AG20443 (cell line): ENCODE data around the gene FUT1.

Experiments used
- DNase-seq: peaks from one replicate; pipeline ENCODE4 v3.0.0; 2012; ENCODE audit warnings: low spot score, mixed read lengths

FUT1 gene

DNA sequence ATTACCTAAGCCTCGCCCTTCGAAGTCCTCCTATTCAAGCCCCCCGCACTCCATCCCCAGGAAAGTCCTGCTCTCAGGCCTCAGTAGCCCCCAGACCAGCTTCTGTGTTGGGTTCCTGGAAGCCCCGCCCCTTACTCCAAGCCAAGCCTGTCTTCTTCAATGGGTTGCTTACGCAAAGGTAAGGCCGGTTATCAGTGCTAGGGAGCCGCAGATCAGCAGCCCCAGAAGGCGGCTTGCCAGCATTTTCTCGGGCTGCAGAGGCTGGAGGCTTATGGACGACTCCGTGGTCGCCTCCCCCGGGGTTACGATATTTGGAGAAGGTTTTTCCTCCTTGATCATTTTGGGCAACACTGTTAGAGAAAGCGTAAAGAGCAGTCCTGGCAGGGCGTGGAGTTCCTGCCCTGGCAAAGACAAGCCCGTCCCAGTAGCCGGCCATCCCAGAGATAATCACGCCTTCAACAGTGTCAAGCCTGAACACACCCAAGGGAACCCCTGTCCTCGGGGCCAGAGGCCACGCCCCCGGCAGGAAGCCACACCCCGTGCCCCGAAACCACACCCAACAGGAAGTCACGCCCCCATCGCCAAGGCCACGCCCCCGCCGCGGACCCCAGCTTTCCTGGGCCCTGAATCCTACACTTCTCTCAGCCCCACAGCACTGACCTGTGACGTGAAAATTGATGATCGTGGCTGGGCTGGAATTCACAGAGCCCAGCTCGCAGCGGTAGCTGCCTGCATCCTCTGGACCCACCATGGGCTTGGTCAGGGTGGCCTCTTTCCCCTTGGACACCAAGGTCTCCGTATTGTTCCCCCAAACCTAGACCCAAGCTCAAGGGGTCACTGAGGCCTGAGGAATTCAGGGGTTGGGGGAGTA is 11.1 kb downstream of the FUT1 start:
- peak; percentile 50 for DNase-seq

DNA sequence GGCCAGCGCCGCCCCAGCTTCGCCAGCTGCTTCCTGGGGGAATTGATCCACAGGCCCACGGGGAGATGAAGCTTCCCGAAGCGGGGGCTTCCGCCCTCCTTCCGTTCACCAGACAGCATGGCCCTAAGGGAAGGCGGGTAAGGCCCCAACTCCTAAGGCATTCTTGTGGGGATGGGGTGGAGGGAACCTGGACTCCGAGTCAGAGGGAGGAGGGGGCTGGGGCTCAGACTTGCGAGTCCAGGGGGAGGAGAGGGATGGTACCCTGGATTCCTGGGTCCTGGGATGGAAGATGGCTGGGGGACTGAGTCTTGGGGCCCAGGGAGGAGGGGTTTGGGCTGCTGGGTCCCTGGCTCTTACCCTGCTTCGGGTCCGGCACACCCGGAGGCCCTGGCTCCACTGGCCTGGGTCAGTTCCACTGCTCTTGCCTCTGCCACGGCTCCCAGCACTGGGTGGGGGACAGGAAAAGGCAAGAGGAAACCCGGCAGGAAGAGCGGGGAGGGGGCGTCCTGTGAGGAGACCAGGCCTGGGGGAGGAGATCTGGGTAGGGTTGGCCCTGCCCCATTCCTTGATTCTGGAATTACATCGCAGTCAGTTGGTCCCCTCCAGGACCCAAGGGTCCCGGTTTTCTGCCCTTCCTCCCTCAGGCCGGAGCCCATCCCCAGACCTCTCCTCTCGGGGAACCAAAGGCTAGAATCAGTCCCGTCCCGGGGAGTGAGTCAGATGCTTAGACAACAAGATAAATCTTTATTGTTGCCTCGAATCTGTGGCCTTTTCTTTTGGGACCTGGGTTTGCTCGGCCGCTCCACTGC is 12.1 kb downstream of the FUT1 start, which contains the start of gene RASIP1:
Gene RASIP1, minus strand, starts transcription at position 447 of the 809 bp plus-strand sequence. Its CDS starts 328 bp downstream, at position 119.
- DNase-seq: no peak

DNA sequence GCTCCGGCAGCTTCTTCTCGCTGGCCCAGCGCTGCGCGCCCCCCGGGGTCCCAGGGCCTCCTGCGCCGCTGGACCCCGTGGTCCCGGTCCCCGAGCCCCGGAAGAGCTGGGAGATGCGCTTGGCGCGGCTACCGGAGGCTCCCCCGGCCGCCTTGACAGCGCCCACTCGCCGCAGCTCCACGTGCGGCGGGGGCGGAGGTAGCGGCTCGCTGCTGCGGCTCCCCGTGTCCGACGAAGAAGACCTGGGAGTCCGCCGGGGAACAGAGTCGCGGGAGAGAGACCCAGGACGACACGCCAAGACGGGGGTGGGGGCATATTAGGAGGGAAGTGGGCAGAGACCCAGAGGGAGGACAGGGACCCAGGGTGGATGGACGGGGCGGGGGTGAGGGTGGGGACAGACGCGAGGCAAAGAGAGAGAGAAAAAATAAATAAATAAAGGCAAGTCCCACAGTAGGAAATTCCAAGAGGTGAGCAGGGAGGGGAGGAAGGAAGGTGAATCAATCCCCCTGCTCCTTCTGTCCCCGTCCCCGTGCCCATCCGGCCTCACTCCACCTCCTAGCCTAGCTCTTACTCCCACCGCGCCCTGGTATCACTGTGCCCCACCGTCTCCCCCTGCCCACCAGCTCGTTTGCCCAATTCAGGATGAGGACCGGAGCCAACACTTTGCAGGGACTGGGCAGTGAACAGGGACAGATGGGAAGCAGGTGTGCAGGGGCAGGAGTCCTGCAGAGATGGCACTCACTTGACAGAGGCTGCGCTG is 12.9 kb downstream of the FUT1 start:
- no peak for DNase-seq

DNA sequence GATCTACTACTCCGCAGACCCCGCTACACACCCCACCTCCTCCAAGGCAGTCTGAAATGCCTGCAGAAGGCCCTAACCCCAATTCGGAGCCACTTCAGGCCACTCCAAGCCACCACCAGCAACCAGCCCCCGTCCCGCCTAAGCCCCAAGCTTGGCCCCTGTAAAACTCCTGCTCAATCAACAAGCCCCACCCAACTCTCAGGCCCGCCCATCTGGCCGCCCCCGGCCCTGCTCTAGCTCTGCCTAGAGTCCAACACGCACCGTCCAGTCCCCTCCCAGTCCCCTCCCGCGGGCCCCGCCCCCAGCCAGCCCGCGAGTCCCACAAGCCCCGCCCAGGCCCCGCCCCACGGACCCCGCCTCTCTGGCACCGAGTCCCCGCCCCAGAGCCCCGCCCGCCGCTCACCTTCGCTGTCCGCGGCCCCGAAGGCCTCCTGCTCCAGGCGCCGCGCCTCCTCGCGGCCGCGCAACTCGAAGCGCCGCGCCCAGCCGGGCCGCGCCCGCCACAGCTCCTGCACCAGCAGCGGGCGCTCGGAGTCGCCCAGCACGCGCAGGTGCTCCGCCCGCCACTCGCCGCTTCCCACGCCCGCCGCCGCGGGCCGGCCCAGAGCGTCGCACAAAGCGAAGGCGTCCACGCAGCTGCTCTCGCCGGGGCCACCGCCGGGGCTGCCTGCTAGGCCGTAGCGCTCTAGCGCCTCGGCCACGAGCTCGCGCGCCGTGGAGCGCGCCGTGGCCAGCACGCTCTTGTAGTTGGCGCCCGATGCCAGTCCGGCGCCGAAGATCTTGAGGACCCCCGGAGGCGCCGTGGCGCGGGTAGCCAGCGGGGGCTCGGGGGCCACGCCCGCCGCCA is 13.7 kb downstream of the FUT1 start:
- peak; percentile 92 for DNase-seq

DNA sequence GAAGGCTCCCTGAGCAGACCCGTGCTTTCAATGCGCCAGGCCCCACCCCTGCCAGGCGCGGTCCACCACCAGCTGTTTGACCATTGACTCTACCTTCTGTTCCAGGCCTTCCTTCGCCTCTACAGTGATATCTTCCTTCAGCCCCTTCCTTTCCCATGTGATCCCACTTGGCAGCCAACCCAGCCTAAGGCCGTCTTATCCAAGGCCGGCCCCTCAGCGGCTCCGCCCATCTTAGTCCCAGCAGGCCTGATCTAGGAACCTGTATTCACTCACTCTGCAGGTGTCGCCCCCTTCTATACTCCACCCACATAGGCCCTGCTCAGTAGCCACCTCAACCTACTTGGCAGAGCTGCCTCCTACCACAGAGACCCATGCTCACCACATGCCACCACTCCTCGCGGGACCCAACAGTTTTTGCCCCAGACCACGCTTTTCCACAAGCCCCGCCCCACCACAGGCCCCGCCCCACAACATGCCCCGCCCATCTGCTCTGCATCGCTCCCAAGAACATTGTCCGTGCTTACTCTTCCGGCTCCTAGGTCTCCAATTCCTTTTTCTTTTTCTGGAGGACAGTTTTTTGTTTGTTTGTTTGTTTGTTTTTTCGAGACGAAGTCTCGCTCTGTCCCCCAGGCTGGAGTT is 15.0 kb downstream of the FUT1 start:
- no peak for DNase-seq

DNA sequence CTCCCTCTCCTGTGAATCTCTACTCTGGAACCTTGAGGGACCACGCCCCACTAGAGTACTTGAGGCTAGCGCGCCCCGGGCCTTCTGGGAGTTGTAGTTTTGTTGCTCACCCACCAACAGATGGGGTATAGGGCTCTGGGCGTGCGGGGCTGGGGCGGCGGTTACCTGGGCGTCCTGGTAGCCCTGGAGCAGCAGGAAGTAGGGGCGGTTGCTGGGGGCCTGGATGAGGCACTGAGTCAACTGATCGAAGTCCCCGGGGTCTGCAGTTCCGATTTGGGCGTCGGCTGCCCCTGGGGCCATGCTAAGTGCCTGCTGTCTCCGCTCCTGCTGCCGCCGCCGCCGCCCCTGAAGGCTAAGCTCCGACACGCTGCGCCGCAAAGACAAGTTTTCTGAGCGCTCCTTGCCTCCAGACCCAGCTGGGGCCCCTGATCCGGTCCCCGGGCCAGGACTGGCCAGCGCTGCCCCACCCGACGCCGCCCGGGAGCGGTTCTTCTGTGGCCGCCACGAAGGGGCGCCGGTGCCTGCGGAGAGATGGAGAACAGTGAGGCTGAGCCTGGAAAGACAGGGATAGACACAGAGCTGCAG is 17.3 kb downstream of the FUT1 start:
- DNase-seq: no peak

DNA sequence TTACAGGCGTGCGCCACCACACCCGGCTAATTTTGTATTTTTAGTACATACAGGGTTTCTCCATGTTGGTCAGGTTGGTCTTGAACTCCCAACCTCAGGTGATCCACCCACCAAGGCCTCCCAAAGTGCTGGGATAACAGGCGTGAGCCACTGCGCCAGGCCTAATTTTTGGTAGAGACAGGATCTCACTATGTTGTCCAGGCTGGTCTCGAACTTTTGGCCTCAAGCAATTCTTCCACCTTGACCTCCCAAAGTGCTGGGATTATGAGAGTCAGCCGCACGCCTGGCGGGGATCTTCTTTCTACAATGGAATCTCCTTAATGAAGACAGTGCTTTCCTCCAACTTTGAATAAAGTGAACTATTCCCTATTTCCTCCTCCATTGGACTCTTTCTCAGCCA is 17.8 kb downstream of the FUT1 start:
- DNase-seq: no peak

DNA sequence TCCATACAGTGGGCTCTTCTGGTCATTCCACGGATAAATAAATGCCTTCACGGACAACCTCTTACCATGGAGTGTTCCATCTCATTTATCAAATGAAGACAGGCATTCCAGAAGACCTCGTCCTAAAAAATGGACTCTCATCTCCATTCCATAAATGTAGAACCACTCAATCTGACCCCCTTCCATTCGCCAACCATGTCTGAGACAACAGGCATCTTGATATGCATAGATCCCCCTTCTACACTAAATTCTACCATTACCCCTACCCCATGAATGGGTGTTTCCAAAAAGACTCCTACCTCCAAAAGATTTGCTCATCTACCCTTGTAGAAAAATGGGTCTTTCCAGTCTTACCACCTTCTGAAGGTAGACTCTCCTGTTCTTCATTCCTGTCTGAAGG is 21.0 kb downstream of the FUT1 start:
- no peak for DNase-seq

DNA sequence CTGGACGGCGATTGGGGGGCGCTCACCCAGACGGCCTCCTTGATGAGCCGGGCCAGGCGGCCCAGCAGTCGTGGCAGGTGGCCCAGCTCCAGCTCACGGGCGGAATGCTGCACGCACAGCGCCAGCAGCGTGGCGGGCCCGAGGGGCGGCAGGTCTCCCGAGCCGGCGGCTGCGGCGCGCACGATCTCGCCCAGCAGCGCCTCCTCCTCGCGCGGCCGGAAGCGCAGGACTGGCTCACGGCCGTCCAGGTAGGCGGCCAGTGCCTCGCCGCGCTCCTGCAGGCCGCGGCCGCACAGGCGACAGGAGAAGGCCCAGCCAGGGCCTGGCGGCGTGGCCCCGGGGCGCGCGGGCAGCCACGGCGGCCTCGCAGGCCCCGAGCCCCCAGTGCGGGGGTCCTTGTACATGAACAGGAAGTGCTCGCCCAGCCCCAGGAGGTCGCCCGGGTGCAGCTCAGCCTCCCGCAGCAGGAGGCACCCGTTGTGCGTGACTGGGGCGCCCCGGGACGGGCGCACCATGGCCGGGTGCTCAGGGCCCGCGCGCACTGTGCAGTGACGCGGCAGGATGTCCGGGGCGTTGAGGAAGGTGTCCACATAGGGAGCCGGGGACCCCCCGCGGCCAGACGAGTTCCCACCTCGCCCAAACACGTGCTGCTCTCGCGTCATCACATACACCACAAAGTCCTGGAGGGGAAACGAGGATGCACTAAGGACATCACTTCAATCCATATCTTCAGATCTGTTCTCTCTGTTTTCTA is 23.4 kb downstream of the FUT1 start:
- DNase-seq: no peak

DNA sequence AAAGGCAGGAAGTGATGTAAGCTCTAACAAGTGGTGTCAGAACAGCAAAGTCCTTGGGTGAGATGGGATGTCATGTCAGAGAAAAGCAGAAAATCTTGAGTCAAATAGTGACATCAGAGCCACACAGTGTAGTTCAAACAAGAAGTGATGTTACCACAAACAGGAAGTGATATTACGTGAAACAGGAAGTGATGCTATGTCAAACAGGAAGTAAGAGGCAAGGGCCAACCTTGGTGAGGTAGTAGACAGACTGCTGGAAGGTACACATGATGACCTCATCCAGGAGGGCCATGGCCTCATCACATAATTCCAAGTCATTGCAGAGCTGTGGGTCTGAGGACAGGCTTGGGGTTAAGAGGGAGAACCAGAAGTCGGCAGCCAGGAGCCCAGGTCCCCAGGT is 25.9 kb downstream of the FUT1 start:
- no peak for DNase-seq

DNA sequence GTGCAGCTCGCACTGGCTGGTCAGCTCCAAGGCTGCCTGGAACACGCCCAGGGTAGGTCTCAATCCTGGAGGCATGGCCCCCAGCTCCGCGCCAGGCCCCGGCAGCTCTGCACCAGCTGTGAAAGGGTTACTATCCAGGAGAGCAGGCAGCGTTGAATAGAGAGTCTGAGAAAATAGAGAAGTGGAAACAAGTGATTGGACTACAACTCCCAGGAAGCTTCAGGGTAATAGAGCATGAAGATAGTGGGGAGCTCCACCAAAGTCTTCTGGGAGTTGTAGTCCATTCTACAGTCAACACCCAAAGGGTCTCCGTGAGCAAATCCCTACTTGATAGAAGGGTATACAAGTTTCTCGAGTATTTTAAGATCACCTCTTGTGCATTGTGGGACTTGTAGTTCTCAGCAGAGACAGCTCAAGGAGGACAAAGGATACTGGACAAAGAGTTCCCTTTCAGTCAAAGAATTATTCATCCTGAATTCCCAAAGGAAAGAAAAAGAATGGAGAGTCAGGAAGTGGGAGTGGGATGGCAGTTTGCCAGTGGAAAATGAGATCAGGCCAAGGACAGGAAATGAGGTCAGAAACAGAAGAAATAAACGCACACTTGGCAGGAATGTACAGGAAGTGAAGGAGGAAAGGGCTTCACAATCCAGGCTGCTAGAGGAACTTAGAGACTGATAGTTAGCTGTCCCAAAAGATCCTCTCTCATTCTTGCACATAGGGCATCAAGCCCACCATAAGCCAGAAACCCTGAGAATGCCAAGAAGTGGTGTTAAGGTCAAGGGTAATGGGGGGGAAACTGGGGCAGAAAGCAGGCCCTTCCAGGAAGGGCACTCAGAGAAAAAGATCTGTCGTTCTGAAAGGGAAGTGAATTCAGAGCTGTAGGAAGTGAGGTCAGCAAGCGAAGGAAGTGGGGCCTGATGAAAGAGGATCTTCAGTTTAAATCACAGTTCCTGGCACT is 27.4 kb downstream of the FUT1 start:
- peak; percentile 65 for DNase-seq

DNA sequence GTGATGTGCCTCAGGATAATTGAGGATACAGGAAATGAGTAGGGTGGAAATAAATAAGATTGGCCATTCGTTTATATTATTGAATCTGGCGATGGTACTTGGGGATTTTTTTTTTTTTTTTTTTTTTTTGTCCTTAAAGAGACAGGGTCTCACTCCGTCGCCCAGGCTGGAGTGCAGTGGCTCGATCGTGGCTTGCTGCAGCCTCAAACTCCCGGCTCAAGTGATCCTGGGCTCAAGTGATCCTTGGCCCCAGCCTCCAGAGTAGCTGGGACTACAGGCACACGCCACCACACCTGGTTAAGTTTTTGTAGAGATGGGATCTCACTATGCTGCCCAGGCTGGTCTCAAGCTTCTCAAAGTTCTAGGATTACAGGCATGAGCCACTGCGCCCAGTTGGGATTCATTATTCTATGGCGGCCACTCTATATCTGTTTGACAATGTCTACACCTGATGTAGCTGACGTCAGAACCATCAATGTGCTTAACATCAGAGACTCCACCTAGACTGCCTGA is 30.2 kb downstream of the FUT1 start:
- DNase-seq: no peak

DNA sequence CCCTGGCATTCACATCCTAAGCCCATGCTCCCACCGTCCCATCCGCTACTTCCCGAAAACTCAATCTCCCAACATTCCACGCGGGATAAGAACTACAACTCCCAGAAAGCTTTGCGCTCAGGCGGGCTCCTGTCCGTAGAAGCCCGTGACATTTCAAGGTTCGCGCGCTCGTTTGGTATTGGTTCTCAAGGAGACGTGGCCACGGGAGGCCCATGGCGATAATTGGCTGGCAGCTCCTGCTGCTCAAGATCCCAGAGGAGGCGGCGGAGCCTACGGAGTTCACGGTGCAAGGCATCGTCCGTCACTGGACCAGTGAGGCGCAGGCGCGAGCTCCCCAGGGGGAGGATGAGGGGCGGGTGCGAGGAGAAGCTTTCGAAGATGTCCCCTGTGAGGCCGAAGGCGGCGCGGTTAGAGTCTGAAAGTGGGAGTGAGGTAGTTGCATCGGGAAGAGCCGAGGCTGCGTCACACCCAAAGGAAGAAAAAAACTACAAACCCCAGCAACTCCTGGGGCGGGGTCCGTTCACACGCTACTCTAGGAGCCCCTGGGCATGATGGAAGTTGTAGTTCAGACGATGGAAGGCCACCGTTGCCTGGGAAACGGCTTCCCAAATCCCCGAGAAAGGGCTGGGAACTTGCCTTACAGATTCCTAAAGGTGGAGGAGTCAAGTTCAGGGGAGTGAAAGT is 31.7 kb downstream of the FUT1 start:
- peak; percentile 97 for DNase-seq

DNA sequence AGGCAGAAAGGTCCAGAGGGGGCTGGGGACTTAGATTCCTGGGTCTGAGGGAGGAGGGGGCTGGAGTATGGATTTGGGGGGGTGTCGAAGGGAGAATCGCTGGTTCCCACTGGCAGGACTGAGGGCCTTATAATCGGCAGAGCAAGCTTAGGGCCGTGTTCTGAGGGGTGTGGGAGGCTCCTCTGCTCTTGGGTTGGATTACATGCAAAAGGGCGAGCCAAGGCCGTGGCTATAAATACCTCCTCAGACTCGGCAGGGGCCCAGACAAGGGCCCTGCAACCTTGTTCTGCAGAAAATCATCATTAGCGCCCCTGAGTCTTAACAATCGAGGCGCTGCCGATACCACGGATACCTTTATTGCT is 32.2 kb downstream of the FUT1 start:
- no peak for DNase-seq

DNA sequence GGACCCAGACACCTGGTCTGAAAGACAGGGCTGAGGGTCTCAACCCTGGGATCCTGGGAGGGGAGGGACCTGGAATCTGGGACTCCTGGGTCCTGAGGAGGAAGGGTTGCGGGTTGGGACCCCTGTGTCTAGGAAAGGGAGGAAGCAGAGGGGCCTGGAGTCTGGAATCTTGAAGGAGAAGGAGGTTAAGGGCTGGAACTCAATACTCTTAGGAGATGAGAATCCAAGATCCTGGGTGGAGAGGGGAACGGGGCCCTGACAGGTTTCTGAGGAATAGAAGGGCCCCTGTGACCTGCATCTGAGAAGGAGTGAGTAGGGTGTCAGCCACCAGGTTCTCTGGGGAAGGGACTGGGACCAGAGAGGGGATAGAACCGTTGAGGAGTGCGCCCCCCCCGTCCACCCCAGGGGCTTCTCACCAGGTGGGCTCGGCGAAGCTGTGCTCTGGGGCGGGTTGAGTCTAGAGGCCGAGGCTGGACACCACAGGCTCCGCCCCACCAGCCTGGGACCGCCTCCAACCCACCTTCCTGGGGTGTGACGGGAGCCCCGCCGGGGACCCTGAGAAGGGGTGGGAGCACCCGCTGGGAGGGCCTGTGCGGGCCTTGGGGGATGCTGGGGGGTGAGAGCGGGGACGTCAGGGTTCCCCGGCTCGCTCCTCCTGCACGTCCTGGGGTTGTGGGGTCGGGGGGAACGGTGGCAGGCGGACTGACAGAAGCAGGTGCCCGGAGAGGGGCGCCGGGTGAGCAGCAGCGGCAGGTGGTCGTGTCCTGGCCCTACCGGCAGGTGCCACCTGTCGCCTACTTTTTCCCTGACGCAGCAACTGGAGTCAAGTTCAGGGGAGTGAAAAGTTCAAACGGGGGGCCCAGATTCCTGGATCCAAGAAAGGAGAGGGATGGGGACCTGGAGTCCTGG is 32.9 kb downstream of the FUT1 start, which contains the start of gene MAMSTR:
Gene MAMSTR, minus strand, starts transcription at position 463 of the 909 bp plus-strand sequence. CDS start 694 bp downstream, outside the sequence.
- no peak for DNase-seq

DNA sequence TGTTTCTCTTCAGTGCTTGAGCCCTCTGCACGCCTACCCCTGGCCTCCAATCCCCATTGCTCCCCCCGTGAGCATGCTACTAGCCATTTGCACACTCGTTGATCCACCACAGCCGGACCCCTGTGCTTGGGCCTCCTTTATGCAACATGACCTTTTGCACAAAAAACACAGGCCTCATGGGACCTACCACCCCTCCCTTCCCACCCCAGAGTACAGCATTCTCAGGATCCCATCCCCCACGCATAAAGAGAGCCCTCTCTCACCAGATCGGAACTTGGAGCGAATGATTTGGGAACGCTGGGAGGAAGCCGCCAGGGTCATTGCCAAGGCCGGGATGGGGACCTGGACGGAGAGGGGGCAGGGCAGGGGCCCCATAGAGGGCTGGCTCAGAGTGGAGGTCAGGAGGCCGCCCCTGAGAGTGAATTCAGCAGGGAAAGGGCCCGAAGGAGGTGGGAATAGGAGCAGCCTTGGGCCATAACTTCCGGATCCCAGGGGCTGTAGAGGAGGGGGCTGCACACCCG is 33.7 kb downstream of the FUT1 start:
- no peak for DNase-seq
